ENCODE results near the gene NOL7.
A peak's percentile ranks its signal among the peaks of the same experiment; 100 is the strongest.

The NOL7 gene

DNA sequence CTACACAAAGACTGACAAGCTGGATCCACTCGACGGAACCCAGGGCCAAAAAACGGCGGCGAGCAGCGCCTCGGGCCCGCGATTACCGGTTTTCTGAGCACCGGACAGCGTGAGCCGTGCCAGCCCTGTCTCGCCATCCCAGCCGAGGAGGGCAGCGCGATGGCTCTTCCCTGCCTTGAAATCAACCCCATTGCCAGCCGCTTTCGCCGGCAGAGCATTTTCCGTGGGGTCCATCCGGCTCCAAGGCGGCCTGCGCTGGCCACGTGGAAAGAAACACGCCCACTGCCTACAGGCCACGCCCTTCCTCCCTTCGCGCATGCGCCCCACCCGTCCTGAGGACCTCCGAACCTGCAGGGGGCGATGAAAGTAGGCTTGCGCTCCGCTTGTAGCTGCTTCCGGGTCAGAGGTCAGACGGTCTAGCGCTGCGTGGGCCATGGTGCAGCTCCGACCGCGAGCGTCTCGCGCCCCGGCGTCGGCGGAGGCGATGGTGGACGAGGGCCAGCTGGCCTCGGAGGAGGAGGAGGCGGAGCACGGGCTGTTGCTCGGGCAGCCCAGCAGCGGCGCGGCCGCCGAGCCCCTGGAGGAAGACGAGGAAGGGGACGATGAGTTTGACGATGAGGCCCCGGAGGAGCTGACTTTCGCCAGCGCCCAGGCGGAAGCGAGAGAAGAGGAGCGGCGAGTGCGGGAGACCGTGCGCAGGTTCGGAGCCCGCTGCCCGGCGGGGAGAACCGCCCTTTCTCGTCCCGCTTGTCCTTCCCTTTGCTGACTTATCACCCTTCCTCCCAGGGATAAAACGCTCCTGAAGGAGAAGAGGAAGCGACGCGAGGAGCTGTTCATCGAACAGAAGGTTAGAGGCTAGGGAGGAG lies at the start of gene NOL7:
TSS of gene NOL7 (plus strand) at position 410 of the 866 bp plus-strand sequence. CDS start at position 434, 24 bp downstream.
- DNase-seq, result peak; percentile 99

DNA sequence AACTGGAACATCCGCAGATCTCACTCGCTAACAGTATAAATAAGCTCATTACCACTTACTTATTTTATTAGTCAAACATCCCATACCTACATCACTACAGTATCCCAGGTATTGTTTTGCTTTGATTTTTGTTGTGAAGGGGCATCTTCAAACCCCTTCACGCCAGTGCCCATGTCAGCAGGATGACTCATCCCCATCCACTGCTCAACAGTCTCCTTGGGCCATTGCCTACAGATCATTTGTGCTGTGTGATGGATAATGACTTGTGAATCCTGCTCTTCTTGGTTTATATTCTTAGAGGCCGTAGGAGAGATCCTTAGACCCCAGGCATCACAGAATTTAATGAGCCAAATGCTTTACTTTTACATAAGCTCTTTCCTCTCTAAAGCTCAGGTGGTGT lies 49.2 kb upstream of the NOL7 start:
- no peak for DNase-seq

DNA sequence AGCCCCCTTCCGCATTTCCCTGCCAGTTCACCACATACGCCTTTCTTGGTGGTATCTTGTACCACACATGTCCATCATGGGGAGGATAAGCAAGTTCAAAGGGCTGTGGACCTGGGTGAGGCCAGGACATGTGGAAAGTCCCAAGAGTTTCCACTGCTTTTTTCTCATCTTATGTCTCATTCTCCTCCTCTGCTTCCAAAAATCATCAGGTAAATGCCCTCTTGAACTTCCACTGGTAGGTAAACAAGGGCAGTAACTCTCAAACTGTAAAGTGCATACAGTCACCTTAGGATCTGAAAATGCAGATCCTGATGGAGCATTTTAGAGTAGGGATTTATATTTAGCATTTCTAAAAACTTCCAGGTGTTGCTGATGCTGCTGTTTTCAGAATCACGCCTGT lies 48.6 kb upstream of the NOL7 start:
- no peak for DNase-seq

DNA sequence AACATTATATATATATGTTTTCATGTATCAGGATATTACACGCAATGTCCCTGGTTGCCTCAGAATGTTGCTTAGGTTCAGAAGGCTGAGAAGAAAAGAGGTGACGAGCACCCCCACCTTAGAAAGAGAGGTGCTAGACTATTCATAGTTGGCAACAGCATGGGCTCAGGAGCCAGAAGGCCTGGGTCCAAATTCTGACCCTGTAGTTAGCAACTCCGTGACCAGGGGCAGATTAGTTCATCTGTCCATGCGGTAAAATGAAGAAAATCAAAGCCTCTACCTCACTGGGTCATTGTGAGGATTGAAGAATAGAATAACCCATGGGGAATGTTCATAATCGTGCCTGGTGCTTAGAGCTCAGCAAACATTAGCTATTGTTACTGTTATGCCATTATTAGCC lies 46.2 kb upstream of the NOL7 start:
- no peak for DNase-seq

DNA sequence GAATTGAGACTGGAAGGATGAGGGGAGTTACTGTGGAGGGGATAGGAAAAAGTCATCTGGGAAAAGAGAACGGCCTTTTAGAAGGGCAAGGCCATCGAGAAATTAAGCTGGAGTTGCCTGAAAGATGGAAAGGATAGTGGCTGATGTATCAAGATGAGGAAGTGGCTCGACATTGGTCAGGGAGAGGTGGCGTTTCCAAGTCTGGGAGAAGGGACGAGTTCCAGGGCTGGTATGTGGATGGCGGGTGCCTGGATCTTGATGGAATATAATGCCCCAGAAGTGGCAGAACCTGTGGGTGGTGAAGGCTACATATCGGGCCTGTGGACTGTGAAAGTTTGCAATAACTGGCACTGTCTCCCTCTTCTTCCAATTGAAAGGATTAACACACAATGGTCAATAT lies 42.9 kb upstream of the NOL7 start:
- DNase-seq, result no peak

DNA sequence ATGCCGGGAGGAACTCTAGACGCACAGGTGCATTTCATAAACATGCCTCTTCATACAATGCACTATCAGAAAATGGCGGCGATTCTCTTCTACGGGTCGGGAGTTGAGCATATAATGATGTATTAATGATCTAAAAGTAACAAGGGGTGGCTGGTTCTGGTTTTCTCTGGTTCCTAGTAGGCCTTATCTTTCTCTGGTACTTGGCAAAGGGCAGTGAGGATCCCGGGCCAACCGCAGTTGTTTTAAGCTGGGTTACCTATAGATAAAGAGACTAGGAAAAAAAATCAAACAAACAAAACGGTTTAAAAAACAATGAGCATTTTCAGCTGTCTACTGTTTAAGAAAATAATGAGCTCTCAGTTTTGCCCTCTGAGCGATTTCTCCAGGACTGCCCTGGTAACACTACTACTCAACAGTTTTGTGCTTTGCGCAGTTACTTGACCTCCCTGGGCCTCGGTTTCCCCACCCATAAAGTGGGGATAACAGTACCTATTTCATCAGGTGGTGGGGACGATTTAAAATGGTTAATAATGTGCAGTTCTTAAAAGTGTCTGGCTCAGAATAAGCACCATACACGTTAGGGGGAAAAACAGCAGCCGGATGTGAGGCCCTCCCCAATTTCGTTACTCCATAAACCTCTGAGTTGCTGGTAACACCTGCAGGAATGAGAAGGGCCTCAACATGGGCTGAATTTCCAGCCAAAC lies 42.0 kb upstream of the NOL7 start:
- DNase-seq, result no peak

DNA sequence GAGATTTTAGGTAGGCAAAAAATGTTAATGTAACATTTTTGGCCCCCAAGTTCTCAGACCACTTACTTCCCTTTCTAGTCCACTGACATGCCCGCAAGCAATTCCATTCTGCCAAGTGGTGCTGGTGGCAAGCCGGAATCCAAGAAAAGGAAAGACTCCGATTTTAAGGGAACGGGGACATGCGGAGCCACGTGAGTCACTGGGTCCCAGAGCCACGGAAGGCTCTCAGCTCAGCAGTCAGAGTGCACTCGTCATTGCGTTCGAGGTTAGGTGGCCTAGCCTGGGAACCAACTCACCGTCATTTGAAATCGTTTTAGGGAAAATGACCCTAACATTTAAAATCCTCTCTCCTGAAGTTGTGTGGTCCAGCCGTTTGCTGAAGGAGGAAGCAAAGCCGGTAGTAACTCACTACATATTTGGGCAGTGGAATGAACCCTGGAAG lies 41.4 kb upstream of the NOL7 start:
- DNase-seq, result peak; percentile 47

DNA sequence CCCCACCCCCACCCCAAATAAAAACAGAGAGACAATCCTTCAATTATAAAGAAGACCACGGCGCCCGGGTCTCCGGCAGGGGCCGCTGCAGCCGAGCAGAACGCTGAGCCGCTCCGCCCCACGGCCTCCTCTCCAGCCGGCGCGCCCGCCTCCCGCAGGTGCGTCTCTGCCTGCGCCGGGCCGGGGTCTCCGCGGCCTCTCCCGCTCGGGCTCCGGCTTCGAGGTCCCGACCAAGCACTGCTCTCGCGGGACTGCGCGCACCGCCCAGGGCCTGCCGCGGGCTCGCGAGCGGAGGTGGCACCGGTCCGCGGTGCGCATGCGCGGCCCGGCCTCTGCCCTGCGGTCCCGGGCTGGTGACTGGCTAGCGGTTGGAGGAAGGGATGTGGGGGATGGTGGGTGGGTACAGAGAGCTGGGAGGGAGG lies 41.0 kb upstream of the NOL7 start:
- peak; percentile 93 for DNase-seq

DNA sequence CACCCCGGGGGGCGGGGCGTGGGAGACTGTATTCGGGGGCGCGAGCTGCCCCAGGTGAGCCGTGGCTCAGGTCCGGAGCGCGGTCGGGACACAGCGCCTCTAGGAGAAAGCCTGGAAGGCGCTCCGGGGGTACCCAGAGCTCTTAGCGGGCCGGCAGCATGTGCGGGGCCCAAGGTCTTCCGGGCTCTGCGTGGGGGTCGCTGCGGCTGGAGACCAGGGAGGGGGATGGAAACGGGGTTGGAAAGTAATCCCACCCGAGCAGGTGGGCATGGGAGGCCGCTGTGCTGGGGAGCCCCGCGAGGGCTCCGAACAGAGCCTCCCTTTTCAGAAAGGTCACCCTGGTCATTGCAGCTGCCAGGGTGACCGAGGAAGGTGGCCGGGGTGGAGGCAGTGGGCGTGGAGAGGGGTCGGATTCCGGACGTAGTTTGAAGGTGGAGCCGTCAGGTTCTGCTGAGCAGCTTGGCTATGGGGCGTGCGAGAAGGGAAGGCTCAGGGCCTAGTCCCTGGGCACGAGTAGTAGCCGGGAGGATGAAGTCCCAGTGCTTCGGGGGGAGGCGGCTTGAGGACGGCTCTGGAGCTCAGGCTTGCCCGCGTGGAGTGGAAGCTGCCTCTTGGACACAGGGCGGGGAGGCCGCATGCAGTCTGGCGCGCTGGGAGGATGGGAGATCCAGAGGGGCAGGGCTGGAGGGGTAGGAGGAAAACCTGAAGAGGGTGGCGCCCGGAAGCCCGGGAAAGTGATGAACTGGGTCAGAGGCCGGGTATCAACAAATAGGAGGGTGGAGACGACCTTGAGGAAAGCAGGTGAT lies 40.4 kb upstream of the NOL7 start, which contains the start of gene SIRT5:
TSS of gene SIRT5 (plus strand) at position 31 of the 806 bp plus-strand sequence. CDS start 9,510 bp downstream, outside the sequence.
- peak; percentile 87 for DNase-seq

DNA sequence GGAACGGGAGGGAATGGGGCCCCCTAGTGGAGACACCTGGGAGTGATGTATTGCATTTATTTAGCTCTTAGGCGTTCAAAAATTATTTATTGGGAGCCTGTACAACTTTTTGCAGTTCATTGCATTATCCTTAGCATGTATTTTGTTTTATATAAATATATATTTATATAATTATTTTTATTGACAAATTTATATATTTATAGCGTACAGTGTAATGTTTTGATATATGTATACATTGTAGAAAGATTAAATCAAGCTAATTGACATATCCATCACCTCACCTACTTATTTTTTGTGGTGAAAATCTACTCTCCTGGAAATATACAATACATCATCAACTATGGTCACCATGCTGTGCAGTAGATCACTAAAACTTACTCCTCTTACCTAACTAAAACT lies 39.8 kb upstream of the NOL7 start:
- DNase-seq, result no peak

DNA sequence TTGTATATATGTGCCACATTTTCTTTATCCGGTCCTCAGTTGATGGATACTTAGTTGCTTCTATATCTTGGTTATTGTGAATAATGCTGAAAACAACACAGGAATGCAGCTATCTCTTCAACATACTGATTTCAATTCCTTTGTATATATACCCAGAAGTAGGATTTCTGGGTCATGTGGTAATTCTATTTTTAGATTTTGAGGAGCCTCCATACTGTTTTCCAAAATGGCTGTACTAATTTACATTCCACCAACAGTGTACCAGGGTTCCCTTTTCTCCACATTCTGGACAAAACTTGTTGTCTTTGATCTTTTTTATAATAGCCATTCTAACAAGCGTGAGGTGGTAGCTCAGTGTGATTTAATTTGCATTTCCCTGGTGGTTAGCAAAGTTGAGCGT lies 39.1 kb upstream of the NOL7 start:
- DNase-seq, result no peak

DNA sequence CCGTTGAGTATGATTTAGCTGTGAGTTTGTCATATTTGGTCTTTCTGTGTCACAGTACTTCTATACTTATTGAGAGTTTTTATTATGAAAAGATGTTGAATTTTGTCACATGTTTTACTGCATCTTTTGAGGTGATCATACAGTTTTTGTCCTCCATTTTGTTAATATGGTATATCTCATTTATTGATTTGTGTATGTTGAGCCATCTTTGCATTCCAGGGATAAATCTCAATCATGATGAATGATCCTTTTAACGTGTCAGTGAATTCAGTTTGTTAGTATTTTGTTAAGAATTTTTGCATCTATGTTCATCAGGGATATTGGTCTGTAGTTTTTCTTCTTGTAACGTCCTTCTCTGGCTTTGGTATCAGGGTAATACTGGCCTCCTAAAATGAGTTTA lies 37.2 kb upstream of the NOL7 start:
- no peak for DNase-seq

DNA sequence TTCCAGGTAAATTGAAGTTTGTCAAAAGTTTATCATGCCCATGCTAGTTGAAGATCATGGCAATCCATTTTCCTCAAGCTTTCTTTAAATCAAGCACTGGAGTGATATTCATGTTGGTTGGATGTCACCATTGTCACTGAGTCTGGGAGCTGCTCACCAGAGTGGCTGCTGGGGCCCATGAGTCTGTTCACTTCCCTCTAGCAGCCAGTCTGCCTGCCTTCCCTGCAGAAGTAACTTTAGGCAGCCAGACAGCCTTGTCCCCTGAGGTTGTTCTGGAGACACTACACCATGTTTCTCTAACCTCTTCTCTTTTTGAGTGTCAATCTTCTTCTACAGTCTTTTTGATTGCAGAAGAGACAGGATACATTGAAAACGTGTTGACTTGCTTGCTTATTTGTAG lies 35.2 kb upstream of the NOL7 start:
- DNase-seq, result no peak

DNA sequence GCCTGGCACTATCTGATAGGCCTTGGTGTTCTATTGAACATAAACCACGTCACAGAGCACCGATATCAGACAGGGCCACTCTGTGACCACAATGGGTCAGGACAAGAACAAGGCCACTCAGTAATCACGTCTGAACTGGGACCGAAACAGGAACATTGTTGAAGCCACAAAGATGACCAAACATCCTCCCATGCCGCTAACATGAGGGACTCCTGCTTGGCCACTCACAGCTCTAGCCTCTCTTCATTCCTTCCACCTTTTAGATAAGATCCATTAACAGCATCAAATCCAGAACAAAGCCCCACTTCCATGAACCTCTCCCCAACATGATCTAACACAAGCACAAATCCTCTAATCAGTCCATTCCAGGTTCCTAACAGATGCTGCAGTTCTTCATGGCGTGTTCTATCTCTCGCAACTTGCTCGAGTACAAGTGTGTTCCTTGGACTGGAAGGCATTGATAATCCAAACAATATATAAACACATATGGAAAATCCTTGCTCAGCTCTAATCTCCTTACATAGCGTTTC lies 33.4 kb upstream of the NOL7 start:
- no peak for DNase-seq

DNA sequence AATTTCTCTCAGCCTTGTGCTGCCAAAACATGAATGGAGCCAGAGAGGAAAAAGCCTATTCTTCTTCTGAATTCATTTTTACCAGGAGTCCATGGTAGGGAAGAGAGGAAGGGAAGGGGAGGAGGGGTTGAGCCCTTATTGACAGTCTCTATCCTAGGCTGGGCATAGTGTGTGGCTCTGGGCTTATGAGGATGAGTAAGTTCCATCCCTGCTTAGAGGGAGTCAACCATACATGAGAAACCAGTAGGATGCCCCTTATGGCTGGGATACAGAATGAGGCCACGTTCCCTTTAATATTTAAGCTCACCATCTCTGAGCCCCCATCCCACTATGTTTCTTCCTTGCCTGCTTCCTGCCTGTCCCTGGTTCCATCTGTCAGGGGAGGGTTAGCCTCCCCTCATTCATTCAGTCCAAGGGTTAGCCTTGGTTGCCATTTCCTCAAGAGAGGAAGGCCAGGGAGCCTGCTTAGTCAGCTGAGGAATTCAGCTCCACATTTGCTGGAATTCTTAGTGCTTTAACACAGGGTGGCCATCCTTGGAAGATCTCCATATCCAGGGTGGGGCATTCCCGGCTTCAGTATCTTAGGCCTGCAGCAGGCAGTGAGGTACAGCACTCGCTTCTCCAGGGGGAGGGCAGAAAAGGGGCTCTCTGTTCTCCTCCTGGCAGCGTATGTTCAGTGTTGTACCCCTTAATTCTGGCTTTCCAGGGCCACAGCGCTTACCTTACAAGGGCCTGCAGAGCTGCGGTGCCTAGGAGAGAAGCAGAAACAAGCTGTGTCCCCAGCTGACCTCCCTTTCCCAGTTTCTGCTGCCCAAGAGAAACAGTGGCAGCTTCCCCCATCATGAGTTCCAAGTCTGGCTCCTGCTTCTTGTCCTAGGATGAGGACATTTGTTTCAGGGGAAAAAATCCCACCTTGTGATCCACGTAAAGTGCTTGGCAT lies 28.3 kb upstream of the NOL7 start:
- DNase-seq, result no peak

DNA sequence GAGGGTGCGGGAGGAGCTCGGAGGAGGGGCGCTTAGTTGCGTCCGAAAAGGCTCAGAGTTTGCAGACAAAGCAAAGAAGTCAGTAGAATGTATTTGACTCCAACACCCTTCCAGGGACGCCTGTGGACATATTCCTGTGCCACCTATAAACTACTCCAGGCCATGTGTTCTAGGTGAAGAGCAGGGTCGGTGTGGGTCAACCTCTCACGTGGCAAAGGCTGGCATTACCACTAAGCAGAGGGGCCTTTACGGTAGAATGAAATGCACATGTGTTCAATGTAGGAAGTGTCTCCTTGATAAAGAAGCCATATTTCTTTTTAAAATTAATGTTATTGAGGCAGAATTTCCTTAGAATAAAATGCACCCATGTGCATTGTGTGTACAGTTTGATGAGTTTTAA lies 25.3 kb upstream of the NOL7 start:
- no peak for DNase-seq

DNA sequence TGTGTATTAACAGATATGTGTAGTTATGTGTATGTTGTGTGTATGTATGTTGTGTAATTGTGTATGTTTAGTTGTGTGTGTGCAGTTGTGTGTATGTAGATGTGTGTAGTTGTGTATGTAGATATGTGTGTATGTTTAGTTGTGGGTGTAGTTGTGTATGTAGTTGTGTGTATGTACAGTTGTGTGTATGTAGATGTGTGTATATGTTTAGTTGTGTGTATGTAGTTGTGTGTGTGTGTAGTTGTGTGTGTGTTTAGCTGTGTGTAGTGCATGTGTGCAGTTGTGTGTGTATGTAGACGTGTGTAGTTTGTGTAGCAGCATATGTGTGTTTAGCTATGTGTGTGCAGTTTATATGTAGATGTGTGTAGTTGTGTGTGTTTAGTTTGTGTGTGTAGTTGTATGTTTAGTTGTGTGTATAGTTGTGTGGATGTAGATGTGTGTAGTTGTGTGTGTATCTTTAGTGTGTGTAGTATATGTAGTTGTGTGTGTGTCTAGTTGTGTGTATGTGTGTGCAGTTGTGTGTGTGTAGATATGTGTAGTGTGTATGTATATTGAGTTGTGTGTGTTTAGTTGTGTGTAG lies 24.5 kb upstream of the NOL7 start:
- DNase-seq, result no peak

DNA sequence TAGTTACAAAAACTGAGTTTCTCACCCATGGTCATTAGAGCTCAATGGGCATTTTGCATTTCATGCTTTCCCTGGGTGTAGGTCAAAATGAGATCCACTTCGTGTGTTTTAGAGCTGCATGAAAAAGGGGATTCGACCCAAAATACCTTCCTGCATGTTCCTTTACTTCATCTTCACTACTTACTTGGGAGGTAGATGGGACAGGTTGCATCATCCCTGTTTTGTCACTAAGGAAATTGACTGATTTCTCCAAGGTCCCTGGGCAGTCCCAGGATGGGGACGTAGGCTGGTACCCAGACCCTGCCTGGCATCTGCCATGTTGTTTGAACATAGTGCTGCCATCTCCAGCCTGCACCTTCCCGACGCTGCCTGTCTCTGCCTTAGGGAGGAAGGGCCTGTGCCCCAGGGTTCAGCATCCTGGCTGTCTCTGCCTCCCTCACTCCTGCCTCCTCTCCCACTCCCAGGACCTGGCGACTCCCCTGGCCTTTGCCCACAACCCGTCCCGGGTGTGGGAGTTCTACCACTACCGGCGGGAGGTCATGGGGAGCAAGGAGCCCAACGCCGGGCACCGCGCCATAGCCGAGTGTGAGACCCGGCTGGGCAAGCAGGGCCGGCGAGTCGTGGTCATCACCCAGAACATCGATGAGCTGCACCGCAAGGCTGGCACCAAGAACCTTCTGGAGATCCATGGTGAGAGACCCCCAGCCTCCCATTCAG lies 23.8 kb upstream of the NOL7 start:
- DNase-seq, result no peak

DNA sequence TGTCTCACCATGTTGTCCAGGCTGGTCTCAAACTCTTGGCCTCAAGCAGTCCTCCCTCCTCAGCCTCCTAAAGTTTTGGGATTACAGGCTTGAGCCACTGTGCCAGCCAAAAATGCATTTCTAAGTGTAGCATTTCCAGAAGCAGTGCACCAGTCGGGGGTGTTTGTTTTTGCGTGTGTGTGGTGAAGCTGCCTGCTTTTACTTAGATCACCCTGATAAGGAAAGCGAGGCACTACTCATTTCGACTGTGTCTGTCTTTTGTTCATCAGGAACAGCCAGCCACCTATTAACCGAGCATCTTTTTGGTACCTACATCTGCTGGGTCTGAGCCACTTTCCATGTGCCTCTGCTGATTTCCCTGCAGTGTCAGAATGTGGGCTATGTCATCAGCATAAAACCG lies 22.0 kb upstream of the NOL7 start:
- no peak for DNase-seq

DNA sequence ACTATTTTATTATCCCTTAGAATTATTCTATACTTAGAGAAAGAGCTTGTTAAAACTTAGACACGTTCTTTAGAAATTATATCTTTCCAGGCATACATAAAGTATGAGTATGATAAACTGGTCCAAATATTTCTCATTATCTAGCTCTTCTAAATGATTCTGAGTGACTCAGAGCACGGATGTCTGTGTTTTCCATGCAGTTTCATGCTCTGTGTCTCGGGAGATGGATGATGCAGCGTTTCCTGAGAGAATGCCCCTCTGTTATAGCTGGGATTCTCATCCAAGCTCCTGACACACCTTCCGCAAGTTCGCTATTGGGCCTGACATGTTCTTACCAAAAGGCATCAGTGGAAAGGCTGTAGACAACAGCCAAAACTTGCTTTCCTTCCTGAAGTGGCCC lies 21.4 kb upstream of the NOL7 start:
- no peak for DNase-seq

DNA sequence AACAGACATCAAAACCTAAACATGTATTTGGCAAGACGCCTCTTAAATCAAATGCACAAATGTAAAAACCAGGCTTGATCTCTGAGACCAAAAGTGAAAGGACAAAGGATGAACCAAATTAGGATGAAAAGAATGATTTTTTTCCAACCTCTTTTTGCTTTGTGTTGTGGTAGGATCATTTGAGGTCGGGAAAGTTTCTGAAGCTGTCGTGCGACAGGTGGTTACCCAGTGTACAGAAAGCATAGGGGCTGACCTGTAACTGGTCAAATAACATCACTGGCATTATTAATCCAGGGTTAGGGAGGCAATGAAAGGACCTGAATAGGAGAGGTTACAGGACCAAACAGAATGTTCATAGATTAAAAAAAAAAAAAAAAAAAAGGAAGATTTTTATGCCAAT lies 18.1 kb upstream of the NOL7 start:
- no peak for DNase-seq

All from stimulated activated CD8-positive, alpha-beta memory T cell treated with anti-CD3 and anti-CD28 coated beads, Interleukin-4, amount 100 ng/mL, for 48 hours (primary cell).